Germinal center (tissue), 1 donor: ENCODE measurements around the gene IGHMBP2.
"Not testable (repeated sequence)": the region's sequence is repeated elsewhere in the genome, so short reads cannot be mapped to it uniquely, and the experiment has no call there.

ENCODE experiments used
- DNase-seq: peaks from one replicate; pipeline ENCODE4 v3.0.0; 2012; ENCODE audit warnings: mixed read lengths, low spot score

Gene IGHMBP2

DNA sequence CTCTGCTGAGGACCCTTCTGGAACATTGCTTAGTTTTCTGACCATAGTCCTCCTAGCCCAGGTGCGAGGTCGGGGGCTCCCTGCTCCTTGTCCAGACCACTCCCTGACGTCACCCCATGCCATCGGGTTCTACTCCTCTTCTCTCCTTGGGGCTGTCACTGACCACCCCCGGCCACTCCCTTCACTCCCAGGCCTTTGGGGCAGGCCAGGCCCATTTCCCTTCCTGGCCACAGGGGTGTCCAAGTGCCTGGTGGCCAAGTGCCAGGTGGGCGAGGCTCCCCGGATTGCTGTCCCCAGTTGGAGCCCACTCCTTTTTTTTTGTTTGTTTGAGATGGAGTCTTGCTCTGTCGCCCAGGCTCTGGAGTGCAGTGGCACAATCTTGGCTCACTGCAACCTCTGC lies 57.6 kb downstream of the IGHMBP2 start:
- DNase-seq = no peak

GRCh38 chr11:68962527-68963250 lies 59.0 kb downstream of the IGHMBP2 start:
- DNase-seq = no peak

DNA sequence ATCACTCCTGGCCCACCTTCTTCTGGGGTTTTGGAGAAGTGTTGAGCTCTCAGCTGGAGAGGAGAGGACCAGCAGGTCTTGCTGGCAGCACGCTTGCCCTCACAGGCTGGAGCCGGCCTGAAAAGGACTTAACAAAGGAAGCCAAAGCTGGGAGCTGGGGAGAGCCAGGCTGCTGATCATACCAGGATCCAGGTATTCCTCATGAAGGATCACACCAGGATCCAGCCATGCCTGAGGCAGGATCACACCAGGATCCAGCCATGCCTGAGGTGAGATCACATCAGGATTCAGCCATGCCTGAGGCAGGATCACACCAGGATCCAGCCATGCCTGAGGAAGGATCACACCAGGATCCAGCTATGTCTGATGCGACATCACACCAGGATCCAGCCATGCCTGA lies 60.1 kb downstream of the IGHMBP2 start:
- no peak for DNase-seq

DNA sequence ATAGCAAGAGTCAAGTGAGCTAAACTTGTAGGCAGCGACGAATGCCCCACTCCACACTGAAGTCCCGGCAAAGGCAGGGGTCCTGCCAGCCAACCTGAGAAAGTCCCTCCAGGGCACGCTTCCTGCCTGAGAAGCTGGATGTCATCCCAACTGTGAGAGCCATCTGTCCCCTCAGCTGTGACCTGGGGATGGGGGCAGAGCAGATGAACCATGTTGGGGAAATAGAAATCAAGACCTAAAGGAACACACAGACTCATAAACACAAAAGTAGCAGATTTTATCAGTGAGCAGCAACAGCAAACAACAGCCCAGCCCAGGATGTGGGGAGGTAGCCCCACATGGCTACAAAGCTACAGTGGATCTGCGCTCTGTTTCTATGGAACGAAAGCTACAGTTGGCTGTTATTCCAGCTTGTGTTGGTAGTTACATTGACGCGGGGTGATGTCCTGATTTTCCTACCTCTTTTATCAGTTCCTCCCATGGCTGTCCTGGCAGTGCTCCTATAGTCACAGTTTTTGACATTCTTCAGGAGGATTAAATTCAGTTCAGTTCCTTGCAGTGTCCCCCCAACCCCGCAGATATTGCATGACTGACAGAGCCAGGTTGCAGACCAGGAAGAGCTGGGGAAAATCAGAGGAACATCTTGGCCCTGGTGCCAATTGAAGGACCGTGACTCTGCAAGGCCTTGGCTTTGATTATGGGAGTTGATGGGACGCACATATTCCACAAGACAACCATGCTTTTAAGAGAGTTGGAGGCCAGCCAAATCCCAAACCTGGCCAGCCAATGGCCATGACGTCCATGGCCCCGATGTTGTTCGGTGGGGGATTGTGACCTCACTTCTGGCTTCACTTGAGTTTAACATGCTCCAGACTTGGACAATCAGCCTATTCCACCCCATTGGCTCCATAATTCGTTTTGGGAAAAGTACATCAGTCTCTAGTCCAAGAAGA lies 62.5 kb downstream of the IGHMBP2 start:
- DNase-seq = no peak

DNA sequence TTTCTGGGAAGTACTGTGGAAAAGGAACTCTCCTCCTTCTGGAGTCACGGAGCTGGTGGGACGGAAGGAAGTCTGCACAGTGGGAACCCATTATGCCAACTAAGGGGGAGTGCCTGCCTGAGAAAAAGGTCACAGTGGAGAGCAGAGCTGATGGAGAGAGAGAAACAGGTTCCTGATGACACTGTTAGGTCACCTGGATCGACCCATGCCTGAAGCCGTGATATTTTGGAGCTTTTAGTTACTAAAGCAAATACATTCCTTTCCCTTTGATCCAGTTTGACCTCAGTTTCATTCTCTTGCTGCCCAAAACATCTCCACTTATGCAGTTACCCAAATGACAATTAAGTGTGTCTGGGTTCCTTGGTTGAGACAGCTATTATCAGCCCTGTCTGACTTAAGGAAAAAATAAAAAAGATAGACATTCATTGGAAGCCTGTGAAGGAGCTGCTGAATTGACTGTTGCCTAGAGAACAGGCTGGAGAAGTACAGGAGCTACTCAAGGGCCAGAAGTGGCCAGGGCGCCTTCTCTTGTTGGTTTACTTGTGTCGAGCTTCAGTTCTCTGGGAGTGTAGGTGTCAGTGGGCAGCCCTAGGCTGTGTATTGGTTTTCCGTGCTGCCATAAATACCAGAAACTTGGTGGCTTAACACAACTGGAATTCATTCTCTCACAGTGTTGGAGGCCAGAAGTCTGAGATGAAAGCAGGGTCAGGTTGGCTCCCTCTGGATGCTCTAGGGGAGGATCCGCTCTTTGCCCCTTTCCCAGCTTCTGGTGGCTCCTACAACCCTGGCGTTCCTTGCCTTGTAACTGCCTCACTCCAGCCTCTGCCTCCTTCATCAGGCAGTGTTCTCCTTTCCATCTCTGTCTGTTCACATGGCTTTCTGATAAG lies 63.4 kb downstream of the IGHMBP2 start:
- DNase-seq = no peak

- DNase-seq = no peak
These were observed 64.9 kb downstream of the IGHMBP2 start for GRCh38 chr11:68968306-68969250.

GRCh38 chr11:68969386-68969785 lies 65.7 kb downstream of the IGHMBP2 start:
- no peak for DNase-seq

- DNase-seq = no peak
These were observed 67.4 kb downstream of the IGHMBP2 start for GRCh38 chr11:68970921-68971636.

- DNase-seq = no peak
These were observed 69.5 kb downstream of the IGHMBP2 start for GRCh38 chr11:68973219-68973618.

DNA sequence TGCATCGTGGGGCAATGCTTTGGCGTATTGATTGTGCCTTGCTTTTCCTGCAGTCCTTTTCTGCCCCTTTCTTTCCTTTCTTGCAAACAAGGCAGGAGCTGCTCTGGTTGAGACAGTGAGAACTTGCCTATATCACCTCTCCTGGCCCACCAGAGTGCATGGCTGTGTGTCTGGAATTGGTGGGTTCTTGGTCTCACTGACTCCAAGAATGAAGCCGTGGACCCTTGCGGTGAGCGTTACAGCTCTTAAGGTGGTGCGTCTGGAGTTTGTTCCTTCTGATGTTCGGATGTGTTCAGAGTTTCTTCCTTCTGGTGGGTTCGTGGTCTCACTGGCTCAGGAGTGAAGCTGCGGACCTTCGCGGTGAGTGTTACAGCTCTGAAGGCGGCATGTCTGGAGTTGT lies 70.0 kb downstream of the IGHMBP2 start:
- not testable (repeated sequence) for DNase-seq

- DNase-seq = no peak
These were observed 70.9 kb downstream of the IGHMBP2 start for GRCh38 chr11:68974421-68975194.

DNA sequence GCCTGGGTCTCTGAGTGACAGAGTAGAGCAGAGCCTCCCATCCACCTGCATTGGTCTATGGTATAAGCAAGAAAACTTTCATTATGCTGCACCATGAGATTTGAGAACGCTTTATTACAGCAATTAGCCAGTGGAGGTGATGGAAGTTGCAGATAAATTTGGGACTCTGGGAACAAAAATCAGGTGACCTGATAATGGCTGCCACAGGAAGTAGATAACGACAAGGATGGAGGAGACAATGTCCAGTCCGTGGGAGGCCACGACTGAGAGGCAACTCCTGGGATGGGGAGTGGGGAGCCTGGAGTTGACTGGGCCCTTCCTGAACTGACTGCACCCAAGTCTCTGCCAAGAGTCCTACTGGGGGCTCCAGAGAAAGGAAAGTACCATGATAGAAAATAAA lies 72.4 kb downstream of the IGHMBP2 start:
- DNase-seq = no peak

- no peak for DNase-seq
These were observed 72.9 kb downstream of the IGHMBP2 start for GRCh38 chr11:68976563-68976962.

- no peak for DNase-seq
These were observed 74.3 kb downstream of the IGHMBP2 start for GRCh38 chr11:68977781-68978625.

DNA sequence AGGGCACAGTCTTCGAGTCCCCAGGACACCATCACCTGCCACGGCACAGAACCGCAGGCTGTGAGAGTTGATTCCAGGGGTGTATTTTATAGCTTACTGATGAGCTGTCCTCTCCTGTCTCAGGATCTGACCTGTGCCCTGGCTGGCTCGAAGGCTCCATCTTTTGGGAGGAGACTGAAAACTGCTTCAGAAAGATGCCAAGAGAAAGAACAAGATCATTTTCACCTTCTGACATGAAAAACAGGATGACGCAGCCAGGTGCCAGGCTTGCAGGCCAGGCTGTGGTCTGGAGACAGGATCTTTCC lies 74.9 kb downstream of the IGHMBP2 start:
- no peak for DNase-seq

DNA sequence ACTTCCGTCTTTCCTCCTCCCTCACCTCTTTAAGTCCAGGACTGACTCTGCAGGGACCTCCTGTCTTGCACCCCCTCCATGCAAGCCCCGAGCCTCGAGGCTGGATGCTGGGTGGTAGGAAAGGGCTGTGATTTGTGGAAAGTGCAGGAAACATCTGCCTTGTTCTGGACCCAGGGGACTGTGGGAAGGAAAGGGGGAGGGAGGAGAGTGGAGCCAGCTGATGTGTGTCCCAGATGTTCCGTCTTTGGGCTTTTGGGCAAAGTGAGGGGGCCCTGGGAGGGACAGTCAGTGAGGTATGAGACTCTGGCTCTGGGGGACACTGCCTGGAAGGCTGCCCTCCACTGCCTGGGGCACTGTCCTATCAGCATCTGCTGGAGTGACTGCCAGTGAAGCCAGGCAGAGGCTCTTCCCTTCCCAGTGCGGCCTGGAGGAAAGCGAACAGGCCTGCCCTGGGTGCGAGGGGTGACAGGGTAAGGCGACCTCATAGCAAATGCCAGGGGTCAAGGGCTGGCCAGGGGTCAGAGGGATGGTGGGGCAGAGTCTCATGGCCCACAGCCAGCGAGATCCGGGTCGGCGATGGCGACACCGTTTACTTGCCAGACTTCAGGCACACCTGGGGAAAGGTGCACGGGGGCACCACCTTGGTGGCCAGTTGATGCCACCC lies 75.4 kb downstream of the IGHMBP2 start:
- DNase-seq = no peak

- DNase-seq = no peak
These were observed 76.5 kb downstream of the IGHMBP2 start for GRCh38 chr11:68979931-68980775.

- DNase-seq = no peak
These were observed 77.0 kb downstream of the IGHMBP2 start, which contains the start of gene MRGPRD for GRCh38 chr11:68980776-68981065. MRGPRD (minus strand) TSS chr11:68980986; CDS start chr11:68980986, 0 bp downstream.
